ENCODE data around the gene SAT1.

- TF ChIP-seq EZH2 (IDR thresholded peaks at IDR 0.05; ENCODE audit: low read length, unreplicated experiment) (no peak), CTCF (conservative IDR thresholded peaks at IDR 0.05; ENCODE audit: low read depth, low read length) (no peak)
Observed at GRCh38 chrX:23826653-23827052, 43.7 kb downstream of the SAT1 start.

All from PC-3 (cell line).